ENCODE measurements around the gene DLGAP1. TPM values are rescaled to one million over a fixed set of nuclear protein-coding genes. Genes with fewer than 3 reads are reported as not detected.

The DLGAP1 gene
- polyA plus RNA-seq, 1 of the 3 experiments (the other 2 are of a cell fraction), result not detected

DNA sequence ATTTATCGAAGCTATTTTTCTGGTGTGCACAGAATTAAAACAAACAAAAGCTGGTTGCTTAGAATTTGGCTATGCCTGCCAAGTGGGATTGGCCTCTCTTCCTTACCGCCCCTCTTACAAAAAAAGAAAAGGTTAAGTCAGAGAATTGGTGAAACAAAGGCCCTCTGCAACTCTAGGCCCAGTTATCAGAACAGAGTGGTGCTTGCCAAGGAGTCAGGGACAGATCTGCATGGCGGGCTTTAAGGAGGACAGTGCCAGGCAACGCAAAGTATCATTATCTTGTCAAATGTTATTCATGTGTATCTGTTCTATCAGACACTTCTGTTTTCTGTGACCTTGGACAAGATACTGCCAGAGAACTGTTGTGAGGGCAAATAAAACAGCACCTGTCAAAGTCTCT, 926.9 kb downstream of the DLGAP1 start:
- Histone ChIP-seq H3K27ac (ENCODE audit: low read depth in 2 of 2, low read length in 1 of 2) (no peak overlapping the region; a peak in 1 of 4 replicates), H3F3A (replicated peaks; ENCODE audit: insufficient read depth) (peaks cover 7% of the 10 kb centered on the region), H3K36me3 (replicated peaks in 1 of 2; ENCODE audit: control insufficient read depth in 1 of 2, insufficient read depth in 2 of 2, low read length in 1 of 2) (no peaks in the 10 kb centered on the region), H3K4me2 (no peak overlapping the region), H2AFZ (ENCODE audit: low read depth) (no peak overlapping the region), H3K9me2 (no peaks in the 10 kb centered on the region), H3K9me3 (no peaks in the 10 kb centered on the region; the same call in 1 of the 2 replicates), H3K79me2 (ENCODE audit: insufficient read depth) (no peaks in the 10 kb centered on the region), H3K4me1 (ENCODE audit: control insufficient read depth in 1 of 2, insufficient read depth in 2 of 2, low read depth in 1 of 2, low read length in 1 of 2) (peaks cover 0 to 33% of the 10 kb centered on the region in 2 experiments; a peak in 2 of 4 replicates), H3K4me3 (ENCODE audit: low read depth in 2 of 2, low read length in 1 of 2) (no peak overlapping the region), H3K27me3 (ENCODE audit: insufficient read depth) (no peaks in the 10 kb centered on the region), H4K20me1 (ENCODE audit: insufficient read depth) (no peaks in the 10 kb centered on the region), H3K9ac (no peak overlapping the region)
- WGBS (ENCODE audit: low lambda C conversion rate), result 77% methylated on average over 4 of the region's 4 CpGs
- TF ChIP-seq EP300 (IDR thresholded peaks at IDR 0.05; ENCODE audit: borderline replicate concordance in 1 of 2, low read depth in 1 of 2, low read length in 1 of 2), result no peak
- no peak for TF ChIP-seq SMC3 (IDR thresholded peaks at IDR 0.05; ENCODE audit: low read depth, low read length)
- no peak for TF ChIP-seq RCOR1 (IDR thresholded peaks at IDR 0.05; ENCODE audit: low read length)
- no peak for TF ChIP-seq TAF1 (IDR thresholded peaks at IDR 0.05; ENCODE audit: borderline replicate concordance, low read depth, low read length)
- no peak for DNase-seq
- POLR2A ChIA-PET, result no interaction called here
- CTCF ChIA-PET, result interaction anchor here (1.0 to 2.0 kb wide), 3 partner anchors 15 to 74 kb away, joined by 3 to 5 read pairs (median 5); no protein-coding TSS in a partner anchor

DNA sequence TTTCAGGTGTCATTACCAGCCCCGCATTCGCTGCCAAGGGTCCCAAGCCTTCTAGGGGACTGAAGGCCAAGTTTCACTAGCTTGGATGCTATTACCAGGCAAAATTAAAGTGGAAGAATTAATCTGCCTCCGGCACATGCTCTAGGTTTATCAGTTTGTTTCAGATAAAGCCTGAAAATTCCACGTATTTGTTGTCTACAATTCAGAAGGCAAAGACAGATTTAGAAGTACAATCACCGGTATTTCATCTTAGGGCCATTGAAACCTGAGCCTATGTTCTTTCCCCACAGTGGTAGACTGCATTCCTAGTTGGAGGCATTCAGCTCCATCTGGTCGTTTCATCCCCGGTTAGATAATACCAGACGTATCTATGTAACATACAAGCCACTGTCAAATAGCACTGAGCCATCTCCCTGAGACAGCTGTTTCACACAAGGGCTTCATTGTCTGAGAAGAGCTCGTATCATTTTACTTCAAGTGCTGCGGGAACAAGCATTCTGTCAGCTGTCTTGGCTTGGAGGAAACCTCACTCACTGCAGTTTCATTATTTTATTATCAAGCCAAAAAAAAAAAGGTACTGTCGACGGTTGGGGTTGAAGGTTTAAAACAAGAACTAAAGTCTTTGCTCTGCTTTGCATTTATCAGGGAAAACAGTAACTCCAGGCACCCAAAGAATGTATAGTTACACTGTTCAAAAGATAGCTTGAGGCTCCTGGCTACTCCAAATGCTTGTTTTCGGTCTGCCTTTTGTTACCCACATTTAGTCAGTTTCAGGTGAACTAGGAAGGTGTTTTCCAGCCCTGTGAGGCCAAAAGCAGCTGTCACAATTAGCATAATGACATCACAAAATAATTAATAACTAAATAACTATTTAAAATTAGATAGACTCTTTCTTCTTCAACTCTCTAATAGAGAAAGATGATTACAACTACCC, 928.4 kb downstream of the DLGAP1 start:
- peaks cover 7% of the 10 kb centered on the region for H3F3A ChIP-seq (replicated peaks; ENCODE audit: insufficient read depth)
- H3K4me1 ChIP-seq (ENCODE audit: control insufficient read depth in 1 of 2, insufficient read depth in 2 of 2, low read depth in 1 of 2, low read length in 1 of 2), result peaks cover 0 to 33% of the 10 kb centered on the region in 2 experiments; a peak in 2 of 4 replicates
- no peak overlapping the region for H3K4me3 ChIP-seq (ENCODE audit: low read depth in 2 of 2, low read length in 1 of 2)
- WGBS (ENCODE audit: low lambda C conversion rate), result 50% methylated on average over 13 of the region's 13 CpGs
- H3K79me2 ChIP-seq (ENCODE audit: insufficient read depth), result no peaks in the 10 kb centered on the region
- peak overlapping the region; percentile 23 for H3K4me2 ChIP-seq
- H2AFZ ChIP-seq (ENCODE audit: low read depth), result peak overlapping the region; percentile 54; the same call in 1 of the 2 replicates
- H3K27me3 ChIP-seq (ENCODE audit: insufficient read depth), result no peaks in the 10 kb centered on the region
- H3K9me3 ChIP-seq, result no peaks in the 10 kb centered on the region; the same call in 1 of the 2 replicates
- peak overlapping the region; percentile 21 to 56; a peak in 3 of 4 replicates for H3K27ac ChIP-seq (ENCODE audit: low read depth in 2 of 2, low read length in 1 of 2)
- no peak overlapping the region for H3K9ac ChIP-seq
- no peaks in the 10 kb centered on the region for H3K36me3 ChIP-seq (replicated peaks in 1 of 2; ENCODE audit: control insufficient read depth in 1 of 2, insufficient read depth in 2 of 2, low read length in 1 of 2)
- peak; percentile 29 for DNase-seq
- ChIA-PET CTCF (interaction anchor here (1.0 to 1.4 kb wide), 3 partner anchors 14 to 72 kb away, joined by 3 to 5 read pairs (median 5); no protein-coding TSS in a partner anchor), POLR2A (no interaction called here)
- TF ChIP-seq, protein P1, sequence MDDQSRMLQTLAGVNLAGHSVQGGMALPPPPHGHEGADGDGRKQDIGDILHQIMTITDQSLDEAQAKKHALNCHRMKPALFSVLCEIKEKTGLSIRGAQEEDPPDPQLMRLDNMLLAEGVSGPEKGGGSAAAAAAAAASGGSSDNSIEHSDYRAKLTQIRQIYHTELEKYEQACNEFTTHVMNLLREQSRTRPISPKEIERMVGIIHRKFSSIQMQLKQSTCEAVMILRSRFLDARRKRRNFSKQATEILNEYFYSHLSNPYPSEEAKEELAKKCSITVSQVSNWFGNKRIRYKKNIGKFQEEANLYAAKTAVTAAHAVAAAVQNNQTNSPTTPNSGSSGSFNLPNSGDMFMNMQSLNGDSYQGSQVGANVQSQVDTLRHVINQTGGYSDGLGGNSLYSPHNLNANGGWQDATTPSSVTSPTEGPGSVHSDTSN (IDR thresholded peaks at IDR 0.05), result peak; percentile 33; the same call in 1 of the 2 replicates
- TF ChIP-seq CHD2 (IDR thresholded peaks at IDR 0.05; ENCODE audit: low read length, partially characterized antibody) (no peak), TEAD4 (IDR thresholded peaks at IDR 0.05; ENCODE audit: borderline replicate concordance, insufficient read depth) (0 out of 2 replicates have a peak, but pooled peaks have one; percentile 4), NRF1 (IDR thresholded peaks at IDR 0.05; ENCODE audit: low read depth, low read length) (no peak), RCOR1 (IDR thresholded peaks at IDR 0.05; ENCODE audit: low read length) (peak; percentile 35; the same call in 1 of the 2 replicates), TCF12 (IDR thresholded peaks at IDR 0.05) (peak; percentile 62)
- H3K9me2 ChIP-seq, result no peaks in the 10 kb centered on the region
- no peaks in the 10 kb centered on the region for H4K20me1 ChIP-seq (ENCODE audit: insufficient read depth)
